RWPE2 (cell line): ENCODE data around the gene RPL13A.

Experiments
- ATAC-seq: fragments of 200-7000 bp; cut with Tn5 transposase; 3 replicates; pipeline ENCODE4 v1.9.1; 2021; ENCODE audit warnings: low read depth
- DNase-seq: peaks from one replicate; pipeline ENCODE4 v3.0.0-alpha.2; 2020; ENCODE audit warnings: low spot score
- H3K27ac ChIP-seq: fragments of 450-650 bp; 2 replicates; pipeline ENCODE4 v1.5.1; 2017; ENCODE audit warnings: mild to moderate bottlenecking; ENCODE audit not compliant: poor library complexity, severe bottlenecking
- H3K27me3 ChIP-seq: fragments of 250-450 bp; sonication (Bioruptor Pico); 2 replicates; pipeline ENCODE4 v1.5.1; 2021; ENCODE audit warnings: mild to moderate bottlenecking, moderate library complexity; ENCODE audit not compliant: insufficient read depth, poor library complexity, severe bottlenecking
- H3K36me3 ChIP-seq: fragments of 250-450 bp; sonication (Bioruptor Pico); 2 replicates; pipeline ENCODE4 v1.5.1; 2020; ENCODE audit warnings: low read depth, mild to moderate bottlenecking, moderate library complexity
- H3K4me1 ChIP-seq: fragments of 250-450 bp; sonication (Bioruptor Pico); 2 replicates; pipeline ENCODE4 v1.5.1; 2021; ENCODE audit warnings: mild to moderate bottlenecking, moderate library complexity; ENCODE audit not compliant: insufficient read depth, poor library complexity, severe bottlenecking
- H3K4me3 ChIP-seq: fragments of 250-450 bp; sonication (Bioruptor Pico); 2 replicates; pipeline ENCODE4 v1.5.1; 2021; ENCODE audit warnings: mild to moderate bottlenecking, moderate library complexity; ENCODE audit not compliant: severe bottlenecking
- H3K9me3 ChIP-seq: fragments of 250-450 bp; sonication (Bioruptor Pico); 2 replicates; pipeline ENCODE4 v1.5.1; 2021; ENCODE audit warnings: mild to moderate bottlenecking, moderate library complexity; ENCODE audit not compliant: severe bottlenecking
- TF ChIP-seq, protein P1 (sequence below): fragments of 450-650 bp; IDR thresholded peaks from one replicate; pipeline ENCODE4 v1.5.1; 2017; ENCODE audit warnings: mild to moderate bottlenecking, moderate library complexity; ENCODE audit not compliant: poor library complexity, severe bottlenecking

Gene RPL13A

DNA sequence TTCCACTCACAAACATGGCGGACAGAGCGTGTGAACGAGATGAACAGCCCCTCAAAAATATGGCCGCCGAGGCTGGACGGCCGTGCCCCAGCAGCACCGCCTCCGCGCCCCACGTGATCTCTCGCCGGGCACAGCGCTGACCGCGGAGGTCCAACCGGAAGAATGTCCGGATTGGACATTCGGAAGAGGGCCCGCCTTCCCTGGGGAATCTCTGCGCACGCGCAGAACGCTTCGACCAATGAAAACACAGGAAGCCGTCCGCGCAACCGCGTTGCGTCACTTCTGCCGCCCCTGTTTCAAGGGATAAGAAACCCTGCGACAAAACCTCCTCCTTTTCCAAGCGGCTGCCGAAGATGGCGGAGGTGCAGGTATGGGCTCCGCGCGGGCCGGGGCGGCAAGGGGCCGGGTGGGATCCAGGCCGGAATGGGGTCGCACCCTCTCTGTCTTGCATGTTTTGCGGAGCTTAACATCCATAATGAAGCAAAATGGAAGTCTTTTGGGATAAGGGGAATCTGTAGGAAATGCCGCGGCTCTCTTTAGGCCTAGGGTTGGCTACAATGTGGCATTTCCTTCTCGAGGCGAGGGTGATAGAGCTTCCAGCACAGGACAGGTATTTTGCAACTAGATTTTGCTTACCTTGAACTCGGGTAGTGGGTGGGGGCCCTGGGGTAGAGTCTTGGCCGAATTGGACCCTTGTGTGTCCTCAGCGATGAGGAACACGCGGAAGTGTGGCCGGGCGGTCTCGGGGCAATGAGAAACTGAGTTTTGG, at the start of gene RPL13A:
RPL13A (plus strand) TSS at position 332 of the 769 bp plus-strand sequence; CDS start at position 354, 22 bp downstream.
- peak within 1 kb of the TSS; percentile 89 for H3K27ac ChIP-seq
- peak; percentile 99 for DNase-seq
- peaks cover 49% of the 10 kb centered on the region for H3K36me3 ChIP-seq
- H3K27me3 ChIP-seq: no peaks in the 10 kb centered on the region
- peak; percentile 86 for ATAC-seq
- TF ChIP-seq, protein P1, sequence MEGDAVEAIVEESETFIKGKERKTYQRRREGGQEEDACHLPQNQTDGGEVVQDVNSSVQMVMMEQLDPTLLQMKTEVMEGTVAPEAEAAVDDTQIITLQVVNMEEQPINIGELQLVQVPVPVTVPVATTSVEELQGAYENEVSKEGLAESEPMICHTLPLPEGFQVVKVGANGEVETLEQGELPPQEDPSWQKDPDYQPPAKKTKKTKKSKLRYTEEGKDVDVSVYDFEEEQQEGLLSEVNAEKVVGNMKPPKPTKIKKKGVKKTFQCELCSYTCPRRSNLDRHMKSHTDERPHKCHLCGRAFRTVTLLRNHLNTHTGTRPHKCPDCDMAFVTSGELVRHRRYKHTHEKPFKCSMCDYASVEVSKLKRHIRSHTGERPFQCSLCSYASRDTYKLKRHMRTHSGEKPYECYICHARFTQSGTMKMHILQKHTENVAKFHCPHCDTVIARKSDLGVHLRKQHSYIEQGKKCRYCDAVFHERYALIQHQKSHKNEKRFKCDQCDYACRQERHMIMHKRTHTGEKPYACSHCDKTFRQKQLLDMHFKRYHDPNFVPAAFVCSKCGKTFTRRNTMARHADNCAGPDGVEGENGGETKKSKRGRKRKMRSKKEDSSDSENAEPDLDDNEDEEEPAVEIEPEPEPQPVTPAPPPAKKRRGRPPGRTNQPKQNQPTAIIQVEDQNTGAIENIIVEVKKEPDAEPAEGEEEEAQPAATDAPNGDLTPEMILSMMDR: no peak
- no peaks in the 10 kb centered on the region for H3K4me1 ChIP-seq
- H3K4me3 ChIP-seq: peak within 1 kb of the TSS; percentile 77
- no peaks in the 10 kb centered on the region for H3K9me3 ChIP-seq

DNA sequence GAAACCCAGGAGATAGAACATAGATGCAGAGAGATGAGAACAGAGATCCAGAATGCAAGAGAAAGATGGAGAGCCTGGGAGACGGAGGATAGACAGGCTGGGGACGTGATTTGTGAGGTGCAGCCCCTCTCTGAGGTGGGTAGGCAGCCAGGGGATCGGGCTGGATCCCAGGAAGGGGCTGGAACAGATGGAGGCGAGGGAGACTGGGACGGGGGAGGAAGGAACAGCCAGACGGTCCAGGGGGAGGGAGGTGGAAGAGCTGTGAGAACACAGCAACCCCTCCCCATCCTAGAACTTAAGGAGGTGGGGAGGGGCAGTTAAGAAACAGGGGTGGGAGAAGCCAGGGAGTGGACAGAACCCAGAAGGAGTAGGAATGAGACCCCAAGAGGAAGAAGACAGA, 49.1 kb upstream of the RPL13A start:
- no peaks in the 10 kb centered on the region for H3K36me3 ChIP-seq
- no peak overlapping the region for H3K4me3 ChIP-seq
- no peaks in the 10 kb centered on the region for H3K9me3 ChIP-seq
- no peak for ATAC-seq
- H3K27ac ChIP-seq: no peak overlapping the region
- H3K4me1 ChIP-seq: no peaks in the 10 kb centered on the region
- TF ChIP-seq, protein P1: no peak
- DNase-seq: no peak
- H3K27me3 ChIP-seq: peaks cover 87% of the 10 kb centered on the region

GRCh38 chr19:49439836-49440235, 47.6 kb upstream of the RPL13A start:
- DNase-seq: no peak
- Histone ChIP-seq H3K27me3 (peaks cover 75% of the 10 kb centered on the region), H3K9me3 (no peaks in the 10 kb centered on the region), H3K4me3 (no peak overlapping the region), H3K4me1 (no peaks in the 10 kb centered on the region), H3K27ac (no peak overlapping the region), H3K36me3 (no peaks in the 10 kb centered on the region)
- TF ChIP-seq, protein P1: no peak
- ATAC-seq: no peak

DNA sequence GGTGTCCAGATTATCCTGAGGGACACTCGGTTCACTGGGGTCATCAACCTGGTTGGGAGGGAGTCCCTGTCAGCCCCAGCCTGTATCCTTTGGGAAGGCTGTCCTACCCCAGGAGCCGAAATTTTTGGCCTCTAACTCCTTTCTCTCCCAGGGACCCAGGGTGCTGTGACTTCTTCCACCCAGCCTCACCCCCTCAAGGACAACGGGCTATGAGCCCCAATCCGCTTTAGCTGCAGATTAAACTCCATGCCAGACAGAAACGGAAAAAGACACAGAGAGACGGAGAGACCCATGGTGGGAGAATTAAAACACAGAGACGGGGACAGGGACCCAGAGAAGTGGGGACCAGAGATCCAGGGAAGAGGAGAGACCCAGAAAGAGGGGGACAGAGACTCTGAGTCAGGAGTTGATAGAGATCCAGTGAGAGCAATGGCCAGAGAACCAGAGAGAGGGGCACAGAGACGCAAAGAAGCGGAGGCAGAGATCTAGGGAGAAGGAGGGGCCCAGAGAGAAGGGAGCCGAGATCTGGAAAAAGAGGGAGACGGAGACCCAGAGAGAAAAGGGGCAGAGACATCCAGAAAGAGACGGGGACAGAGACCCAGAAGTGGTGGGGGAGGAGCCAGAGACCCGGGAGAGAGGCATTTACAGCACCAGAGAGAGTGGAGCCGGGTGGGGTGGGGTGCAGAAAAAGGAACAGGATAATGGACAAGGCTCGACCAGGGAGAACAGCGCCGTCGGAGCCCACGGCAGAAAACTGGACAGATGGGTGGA, 46.8 kb upstream of the RPL13A start:
- H3K27ac ChIP-seq: no peak overlapping the region
- H3K27me3 ChIP-seq: peaks cover 67% of the 10 kb centered on the region
- TF ChIP-seq, protein P1: no peak
- no peaks in the 10 kb centered on the region for H3K36me3 ChIP-seq
- DNase-seq: no peak
- H3K4me3 ChIP-seq: peak overlapping the region; percentile 17
- no peak for ATAC-seq
- H3K4me1 ChIP-seq: no peaks in the 10 kb centered on the region
- H3K9me3 ChIP-seq: no peaks in the 10 kb centered on the region
